HG02678 (cell line): ENCODE results near the gene LITAFD.

Experiments
- ATAC-seq: cut with Tn5 transposase; IDR thresholded peaks from one replicate; pipeline ENCODE4 v1.9.1; 2021; ENCODE audit warnings: mild to moderate bottlenecking, moderate library complexity; ENCODE audit not compliant: unreplicated experiment

LITAFD gene

DNA sequence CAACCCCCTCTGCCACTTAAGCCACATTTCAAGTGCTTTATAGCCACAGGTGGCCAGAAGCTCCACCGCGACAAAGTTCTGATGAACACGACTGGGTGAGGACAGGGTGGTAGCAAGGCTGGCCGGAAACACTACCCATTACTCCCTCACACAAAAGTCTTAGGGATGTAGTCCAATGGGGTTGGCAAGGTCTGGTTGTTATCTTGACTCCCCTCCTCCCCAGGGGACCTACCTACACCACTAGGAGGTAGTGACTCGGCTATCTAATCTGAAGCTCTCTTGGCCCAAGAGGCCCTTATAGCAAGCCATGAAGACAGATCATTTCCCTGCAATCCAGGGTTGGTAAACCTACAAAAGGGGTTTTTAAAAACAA, 8.4 kb downstream of the LITAFD start:
- ATAC-seq: no peak

- ATAC-seq: peak; percentile 26
Observed at GRCh38 chr16:8892101-8892575, 10.0 kb downstream of the LITAFD start.

- no peak for ATAC-seq
Observed at GRCh38 chr16:8893426-8893825, 11.3 kb downstream of the LITAFD start.

- ATAC-seq: no peak
Observed at GRCh38 chr16:8893976-8894690, 12.0 kb downstream of the LITAFD start.

DNA sequence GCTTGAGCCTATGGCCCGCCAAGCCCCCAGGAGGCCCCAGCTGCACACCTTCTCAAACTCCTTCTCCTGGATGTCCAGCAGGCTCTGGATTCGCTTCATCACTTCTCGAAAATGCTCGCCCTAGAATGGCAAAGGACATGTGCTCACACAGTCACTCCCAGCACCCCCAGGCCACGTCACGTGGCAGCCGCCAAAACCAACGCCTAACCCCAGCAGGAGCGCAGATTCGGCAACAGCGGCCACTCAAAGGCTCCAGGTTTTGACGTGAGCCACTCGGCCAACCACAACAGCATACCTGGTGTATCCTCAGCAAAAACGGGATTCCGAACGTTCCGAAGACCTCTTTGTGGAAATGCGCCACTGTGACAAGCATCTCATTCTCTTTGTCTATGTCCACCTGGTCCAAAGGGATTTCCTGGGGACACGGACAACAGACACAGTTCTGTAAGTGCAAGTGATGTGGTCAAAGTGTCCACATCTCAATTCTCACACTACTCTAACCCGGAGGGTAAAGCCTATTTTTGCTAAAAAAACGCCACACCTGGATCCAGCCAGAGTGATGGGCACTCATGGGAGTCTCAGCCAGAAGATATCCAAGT, 12.7 kb downstream of the LITAFD start:
- ATAC-seq: no peak

DNA sequence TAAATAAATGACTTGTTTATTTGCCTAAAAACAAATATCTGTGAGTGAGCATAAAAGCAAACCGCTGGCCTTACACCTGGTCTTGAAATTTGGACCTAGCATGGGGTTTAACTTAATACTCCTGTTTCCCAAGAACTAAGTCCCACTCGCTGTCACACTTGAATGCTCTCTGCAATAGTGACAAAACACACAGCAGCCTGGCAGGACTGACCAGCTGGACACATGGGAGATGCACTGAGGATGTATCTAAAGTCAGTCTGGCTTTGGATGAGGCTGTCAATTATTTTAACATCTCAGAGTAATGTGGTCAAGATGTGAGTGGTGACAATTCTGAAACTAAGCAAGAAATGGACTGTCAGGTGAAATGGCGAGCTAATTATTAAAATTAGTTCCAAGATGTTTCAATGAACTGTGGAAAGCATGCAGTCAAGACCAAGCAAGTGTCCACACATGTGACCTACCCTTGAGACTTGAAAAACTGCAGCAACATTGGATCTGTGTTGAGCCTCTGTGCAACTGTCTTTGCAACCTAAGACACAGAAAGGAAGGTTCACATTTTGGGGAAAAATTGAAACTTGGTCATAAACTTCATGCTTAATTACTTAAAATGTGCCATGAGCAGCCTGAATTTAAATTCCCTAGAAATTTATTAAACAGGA, 16.6 kb downstream of the LITAFD start:
- no peak for ATAC-seq

- ATAC-seq: peak; percentile 83
Observed at GRCh38 chr16:8899709-8900317, 17.7 kb downstream of the LITAFD start.

- ATAC-seq: no peak
Observed at GRCh38 chr16:8900343-8900742, 18.2 kb downstream of the LITAFD start.

DNA sequence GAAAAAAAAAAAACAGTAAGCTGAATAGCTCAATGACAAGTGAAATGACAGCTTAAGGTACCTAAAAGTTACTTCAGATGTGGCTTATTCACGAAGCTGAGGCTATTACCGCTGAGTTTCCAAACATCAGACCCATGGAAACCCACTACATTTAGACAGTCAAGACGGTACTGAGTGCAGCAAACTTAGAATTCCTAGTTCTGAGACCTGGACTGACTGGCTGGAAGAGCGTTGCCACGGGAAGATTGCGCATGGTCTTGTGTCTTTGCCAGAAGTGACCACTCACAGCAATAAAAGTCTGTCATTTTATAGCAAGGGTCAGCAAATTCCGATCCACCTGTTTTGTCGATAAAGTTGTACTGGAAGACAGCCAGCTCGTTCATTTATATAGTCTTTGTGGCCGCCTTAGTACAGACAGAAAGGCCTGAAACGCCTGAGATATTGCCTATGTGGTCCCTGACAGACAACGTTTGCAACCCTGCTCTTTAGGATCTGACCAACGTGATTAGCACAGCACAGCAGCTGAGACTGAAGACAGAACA, 19.2 kb downstream of the LITAFD start:
- no peak for ATAC-seq

DNA sequence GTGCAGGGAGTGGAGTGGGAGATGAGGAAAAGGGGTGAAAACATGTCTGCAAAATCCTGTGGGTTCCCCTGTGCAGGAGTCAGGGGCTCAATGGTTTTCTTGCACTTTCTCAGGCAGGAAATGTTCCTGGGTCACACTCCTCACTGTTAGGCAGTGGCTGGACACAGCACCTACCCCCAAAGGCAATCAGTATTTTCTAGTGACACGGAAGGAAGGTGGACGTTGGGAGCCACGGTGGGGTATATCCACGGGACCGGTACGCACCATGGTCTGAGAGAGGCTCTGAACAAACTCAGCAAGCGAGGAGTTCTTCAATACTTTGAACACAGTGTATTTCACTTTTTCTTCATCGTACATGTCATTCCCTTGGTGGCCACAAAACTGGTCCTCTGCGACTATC, 20.9 kb downstream of the LITAFD start:
- ATAC-seq: no peak

DNA sequence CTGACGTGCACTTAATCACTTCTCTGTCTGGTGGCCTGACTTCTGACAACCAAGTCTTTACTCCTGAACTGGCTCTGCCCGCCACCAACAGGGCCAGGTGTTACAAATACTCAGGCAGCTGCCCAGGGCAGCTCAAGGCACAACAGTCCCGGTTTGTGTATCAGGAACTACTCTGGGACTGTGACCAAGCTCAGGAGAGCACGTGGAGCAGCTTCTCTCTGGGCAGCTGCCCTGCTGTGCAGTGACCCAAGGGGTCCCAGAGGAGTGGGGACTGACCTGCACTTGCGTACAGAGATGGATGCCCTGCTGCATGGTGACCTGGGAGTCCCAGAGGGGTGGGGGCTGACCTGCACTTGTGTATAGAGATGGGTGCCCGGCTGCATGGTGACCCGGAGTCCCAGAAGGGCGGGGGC, 21.9 kb downstream of the LITAFD start:
- no peak for ATAC-seq

DNA sequence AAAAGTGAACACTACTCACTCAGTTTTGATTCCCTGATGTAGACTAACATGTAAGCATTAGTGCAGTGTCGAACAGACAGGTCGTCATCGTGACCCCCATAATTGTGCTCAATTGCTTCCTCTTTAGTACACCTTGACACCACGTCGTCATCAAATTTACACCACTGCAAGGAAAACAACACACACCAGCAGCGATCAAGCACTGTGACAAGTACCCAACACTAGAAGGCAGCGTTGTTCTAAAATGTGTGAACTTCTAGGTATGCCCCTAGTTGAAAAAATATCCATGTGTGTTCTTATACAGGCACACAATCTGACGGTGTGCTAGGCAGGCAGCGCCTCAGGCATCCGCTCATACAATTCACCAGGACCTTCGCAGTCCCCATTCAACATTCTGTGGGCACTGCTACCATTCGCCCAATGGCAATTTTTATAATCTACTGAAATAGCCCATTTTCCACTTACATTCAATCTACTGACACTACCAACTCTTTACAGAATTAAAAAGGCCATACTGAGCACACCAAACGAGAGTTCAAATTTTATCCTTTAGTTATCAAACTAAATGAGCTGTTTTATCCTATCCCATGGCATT, 23.1 kb downstream of the LITAFD start:
- peak; percentile 63 for ATAC-seq

DNA sequence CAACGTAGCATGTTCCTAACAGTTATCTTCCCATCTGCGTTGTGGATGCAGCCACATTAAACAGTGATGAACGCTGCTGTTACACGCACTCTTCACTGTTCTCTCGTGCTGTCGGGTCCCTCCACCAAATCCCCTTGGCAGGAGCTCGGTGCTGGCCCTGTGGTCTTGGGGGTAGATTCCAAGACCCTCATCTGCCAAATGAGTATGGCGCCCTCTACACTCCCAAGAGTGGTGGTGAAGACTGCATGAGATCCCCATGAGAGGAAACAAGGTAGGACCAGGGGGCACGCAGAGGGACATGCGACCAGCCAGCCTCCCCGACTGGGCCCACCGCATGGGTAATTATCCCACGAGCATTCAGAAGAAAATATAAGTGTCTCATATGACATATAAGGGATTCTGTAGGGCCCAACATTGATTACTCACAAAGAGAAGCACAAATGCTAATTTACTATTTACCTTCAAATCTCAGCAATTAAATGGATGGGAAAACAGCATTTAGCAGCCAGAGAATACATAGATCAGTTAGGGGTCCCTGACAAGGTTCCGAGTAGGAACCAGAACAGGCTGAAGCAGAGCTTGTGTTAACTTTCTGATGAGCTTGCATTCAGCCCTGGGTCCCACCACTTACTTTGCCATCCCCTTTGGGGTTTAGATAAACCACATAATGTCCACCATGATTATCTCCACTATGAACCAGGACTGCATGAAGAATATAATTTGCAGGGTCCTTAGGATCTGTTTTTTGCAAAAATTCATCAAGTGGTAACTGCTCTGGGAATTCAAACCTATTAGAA, 23.8 kb downstream of the LITAFD start:
- ATAC-seq: no peak

DNA sequence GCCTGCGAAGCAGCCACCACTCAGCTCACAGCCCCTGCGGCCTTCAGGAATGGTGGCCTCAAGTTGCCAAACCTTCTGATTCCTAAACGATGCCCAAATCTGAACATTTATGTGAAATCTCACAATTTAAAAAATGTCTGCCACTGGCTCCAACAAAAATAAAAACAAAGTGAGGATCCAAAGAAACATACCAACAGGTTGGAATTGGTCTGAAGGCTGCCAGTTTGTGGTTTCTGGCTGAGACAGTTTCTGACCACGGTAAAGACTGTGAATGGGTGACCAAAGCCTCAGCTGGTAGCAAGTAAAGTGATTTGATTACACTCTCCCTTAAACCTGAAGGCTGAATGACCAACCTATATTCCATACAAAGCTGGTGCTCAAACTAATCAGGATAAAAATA, 24.9 kb downstream of the LITAFD start:
- ATAC-seq: no peak

- no peak for ATAC-seq
Observed at GRCh38 chr16:8908810-8909468, 26.8 kb downstream of the LITAFD start.

GRCh38 chr16:8910811-8911210, 28.7 kb downstream of the LITAFD start:
- no peak for ATAC-seq

DNA sequence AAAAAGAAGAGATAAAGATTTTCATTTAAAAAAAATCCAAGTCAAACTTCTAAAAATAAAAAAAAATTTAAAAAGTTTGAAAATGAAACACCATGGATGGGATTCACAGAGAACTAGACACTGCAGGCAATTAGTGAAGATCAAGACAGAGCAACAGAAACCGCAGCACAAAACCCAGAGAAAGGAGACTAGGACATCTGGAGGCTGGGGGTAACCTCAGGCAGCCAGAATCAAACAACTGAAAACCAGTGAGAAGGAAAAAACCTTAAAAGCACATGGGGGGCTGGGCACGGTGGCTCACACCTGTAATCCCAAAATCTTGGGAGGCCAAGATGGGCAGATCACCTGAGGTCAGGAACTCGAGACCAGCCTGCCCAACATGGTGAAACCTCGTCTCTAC, 30.6 kb downstream of the LITAFD start:
- ATAC-seq: no peak

GRCh38 chr16:8914098-8914497, 31.9 kb downstream of the LITAFD start:
- ATAC-seq: no peak

- no peak for ATAC-seq
Observed at GRCh38 chr16:8915722-8916301, 33.7 kb downstream of the LITAFD start.
